Measurements from ENCODE around the gene FBXO28.

FBXO28 gene

GRCh38 chr1:224113005-224113404, 906 bp upstream of the FBXO28 start:
- ATAC-seq, result no peak
- no peak for TF ChIP-seq ZC3H10 (CRISPR knock-in tag; IDR thresholded peaks at IDR 0.05)
- no peak for TF ChIP-seq GLIS3 (CRISPR knock-in tag; IDR thresholded peaks at IDR 0.05)
- TF ChIP-seq ZFP30 (CRISPR knock-in tag; IDR thresholded peaks at IDR 0.05), result no peak
- TF ChIP-seq, protein P1, sequence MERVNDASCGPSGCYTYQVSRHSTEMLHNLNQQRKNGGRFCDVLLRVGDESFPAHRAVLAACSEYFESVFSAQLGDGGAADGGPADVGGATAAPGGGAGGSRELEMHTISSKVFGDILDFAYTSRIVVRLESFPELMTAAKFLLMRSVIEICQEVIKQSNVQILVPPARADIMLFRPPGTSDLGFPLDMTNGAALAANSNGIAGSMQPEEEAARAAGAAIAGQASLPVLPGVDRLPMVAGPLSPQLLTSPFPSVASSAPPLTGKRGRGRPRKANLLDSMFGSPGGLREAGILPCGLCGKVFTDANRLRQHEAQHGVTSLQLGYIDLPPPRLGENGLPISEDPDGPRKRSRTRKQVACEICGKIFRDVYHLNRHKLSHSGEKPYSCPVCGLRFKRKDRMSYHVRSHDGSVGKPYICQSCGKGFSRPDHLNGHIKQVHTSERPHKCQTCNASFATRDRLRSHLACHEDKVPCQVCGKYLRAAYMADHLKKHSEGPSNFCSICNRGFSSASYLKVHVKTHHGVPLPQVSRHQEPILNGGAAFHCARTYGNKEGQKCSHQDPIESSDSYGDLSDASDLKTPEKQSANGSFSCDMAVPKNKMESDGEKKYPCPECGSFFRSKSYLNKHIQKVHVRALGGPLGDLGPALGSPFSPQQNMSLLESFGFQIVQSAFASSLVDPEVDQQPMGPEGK (CRISPR knock-in tag; IDR thresholded peaks at IDR 0.05; ENCODE audit: borderline replicate concordance), result no peak

- ATAC-seq, result no peak; the same call in 2 of the 3 replicates
- TF ChIP-seq, protein P1 (CRISPR knock-in tag; IDR thresholded peaks at IDR 0.05; ENCODE audit: borderline replicate concordance), result no peak
- TF ChIP-seq ZC3H10 (CRISPR knock-in tag; IDR thresholded peaks at IDR 0.05) (no peak), TOX (CRISPR knock-in tag; IDR thresholded peaks at IDR 0.05; ENCODE audit: borderline replicate concordance) (no peak)
Measured at GRCh38 chr1:224113545-224113917, 380 bp upstream of the FBXO28 start.

- peak; percentile 40 for ATAC-seq
- TF ChIP-seq ESRRG (CRISPR knock-in tag; IDR thresholded peaks at IDR 0.05), result no peak
- no peak for TF ChIP-seq CSDC2 (CRISPR knock-in tag; IDR thresholded peaks at IDR 0.05)
- no peak for TF ChIP-seq BACH2 (CRISPR knock-in tag; IDR thresholded peaks at IDR 0.05; ENCODE audit: borderline replicate concordance)
- TF ChIP-seq SNAI2 (CRISPR knock-in tag; IDR thresholded peaks at IDR 0.05), result no peak
- no peak for TF ChIP-seq TCF4 (CRISPR knock-in tag; IDR thresholded peaks at IDR 0.05; ENCODE audit: borderline replicate concordance)
- TF ChIP-seq ARNTL (CRISPR knock-in tag; IDR thresholded peaks at IDR 0.05; ENCODE audit: borderline replicate concordance, low read depth), result no peak
- no peak for TF ChIP-seq ZNF565 (CRISPR knock-in tag; conservative IDR thresholded peaks at IDR 0.05; ENCODE audit: low read depth)
- no peak for TF ChIP-seq ZNF70 (CRISPR knock-in tag; IDR thresholded peaks at IDR 0.05)
- TF ChIP-seq ZC3H10 (CRISPR knock-in tag; IDR thresholded peaks at IDR 0.05), result no peak
- TF ChIP-seq, protein P2, sequence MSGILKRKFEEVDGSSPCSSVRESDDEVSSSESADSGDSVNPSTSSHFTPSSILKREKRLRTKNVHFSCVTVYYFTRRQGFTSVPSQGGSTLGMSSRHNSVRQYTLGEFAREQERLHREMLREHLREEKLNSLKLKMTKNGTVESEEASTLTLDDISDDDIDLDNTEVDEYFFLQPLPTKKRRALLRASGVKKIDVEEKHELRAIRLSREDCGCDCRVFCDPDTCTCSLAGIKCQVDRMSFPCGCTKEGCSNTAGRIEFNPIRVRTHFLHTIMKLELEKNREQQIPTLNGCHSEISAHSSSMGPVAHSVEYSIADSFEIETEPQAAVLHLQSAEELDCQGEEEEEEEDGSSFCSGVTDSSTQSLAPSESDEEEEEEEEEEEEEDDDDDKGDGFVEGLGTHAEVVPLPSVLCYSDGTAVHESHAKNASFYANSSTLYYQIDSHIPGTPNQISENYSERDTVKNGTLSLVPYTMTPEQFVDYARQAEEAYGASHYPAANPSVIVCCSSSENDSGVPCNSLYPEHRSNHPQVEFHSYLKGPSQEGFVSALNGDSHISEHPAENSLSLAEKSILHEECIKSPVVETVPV (CRISPR knock-in tag; IDR thresholded peaks at IDR 0.05), result no peak
- no peak for TF ChIP-seq RARB (CRISPR knock-in tag; IDR thresholded peaks at IDR 0.05)
- TF ChIP-seq, protein P3, sequence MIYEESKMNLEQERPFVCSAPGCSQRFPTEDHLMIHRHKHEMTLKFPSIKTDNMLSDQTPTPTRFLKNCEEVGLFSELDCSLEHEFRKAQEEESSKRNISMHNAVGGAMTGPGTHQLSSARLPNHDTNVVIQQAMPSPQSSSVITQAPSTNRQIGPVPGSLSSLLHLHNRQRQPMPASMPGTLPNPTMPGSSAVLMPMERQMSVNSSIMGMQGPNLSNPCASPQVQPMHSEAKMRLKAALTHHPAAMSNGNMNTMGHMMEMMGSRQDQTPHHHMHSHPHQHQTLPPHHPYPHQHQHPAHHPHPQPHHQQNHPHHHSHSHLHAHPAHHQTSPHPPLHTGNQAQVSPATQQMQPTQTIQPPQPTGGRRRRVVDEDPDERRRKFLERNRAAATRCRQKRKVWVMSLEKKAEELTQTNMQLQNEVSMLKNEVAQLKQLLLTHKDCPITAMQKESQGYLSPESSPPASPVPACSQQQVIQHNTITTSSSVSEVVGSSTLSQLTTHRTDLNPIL (CRISPR knock-in tag; IDR thresholded peaks at IDR 0.05; ENCODE audit: low read depth), result no peak
- TF ChIP-seq GLIS3 (CRISPR knock-in tag; IDR thresholded peaks at IDR 0.05), result no peak
- no peak for TF ChIP-seq ZFP3 (CRISPR knock-in tag; IDR thresholded peaks at IDR 0.05)
- no peak for TF ChIP-seq TOX (CRISPR knock-in tag; IDR thresholded peaks at IDR 0.05; ENCODE audit: borderline replicate concordance)
- TF ChIP-seq, protein P1 (CRISPR knock-in tag; IDR thresholded peaks at IDR 0.05; ENCODE audit: borderline replicate concordance), result no peak
- TF ChIP-seq PPARA (CRISPR knock-in tag; IDR thresholded peaks at IDR 0.05; ENCODE audit: borderline replicate concordance), result no peak
- TF ChIP-seq ZNF8 (CRISPR knock-in tag; IDR thresholded peaks at IDR 0.05), result no peak
Measured at GRCh38 chr1:224114787-224115175, 870 bp downstream of the FBXO28 start.

GRCh38 chr1:224116131-224116530, 2.2 kb downstream of the FBXO28 start:
- ATAC-seq, result peak; percentile 45
- TF ChIP-seq BACH2 (CRISPR knock-in tag; IDR thresholded peaks at IDR 0.05; ENCODE audit: borderline replicate concordance) (no peak), ZFP3 (CRISPR knock-in tag; IDR thresholded peaks at IDR 0.05) (no peak), ISL1 (CRISPR knock-in tag; IDR thresholded peaks at IDR 0.05) (no peak), OSR1 (CRISPR knock-in tag; IDR thresholded peaks at IDR 0.05) (no peak), TCF4 (CRISPR knock-in tag; IDR thresholded peaks at IDR 0.05; ENCODE audit: borderline replicate concordance) (no peak), RARB (CRISPR knock-in tag; IDR thresholded peaks at IDR 0.05) (no peak), GLIS3 (CRISPR knock-in tag; IDR thresholded peaks at IDR 0.05) (no peak), POU6F1 (CRISPR knock-in tag; IDR thresholded peaks at IDR 0.05; ENCODE audit: borderline replicate concordance, low read depth) (no peak)
- TF ChIP-seq, protein P2 (CRISPR knock-in tag; IDR thresholded peaks at IDR 0.05), result no peak
- TF ChIP-seq, protein P1 (CRISPR knock-in tag; IDR thresholded peaks at IDR 0.05; ENCODE audit: borderline replicate concordance), result no peak

All from SK-N-SH treated with all-trans-retinoic acid at 6 μM for 48 hours (cell line).